ENCODE results near the gene CADM3.

Gene CADM3

DNA sequence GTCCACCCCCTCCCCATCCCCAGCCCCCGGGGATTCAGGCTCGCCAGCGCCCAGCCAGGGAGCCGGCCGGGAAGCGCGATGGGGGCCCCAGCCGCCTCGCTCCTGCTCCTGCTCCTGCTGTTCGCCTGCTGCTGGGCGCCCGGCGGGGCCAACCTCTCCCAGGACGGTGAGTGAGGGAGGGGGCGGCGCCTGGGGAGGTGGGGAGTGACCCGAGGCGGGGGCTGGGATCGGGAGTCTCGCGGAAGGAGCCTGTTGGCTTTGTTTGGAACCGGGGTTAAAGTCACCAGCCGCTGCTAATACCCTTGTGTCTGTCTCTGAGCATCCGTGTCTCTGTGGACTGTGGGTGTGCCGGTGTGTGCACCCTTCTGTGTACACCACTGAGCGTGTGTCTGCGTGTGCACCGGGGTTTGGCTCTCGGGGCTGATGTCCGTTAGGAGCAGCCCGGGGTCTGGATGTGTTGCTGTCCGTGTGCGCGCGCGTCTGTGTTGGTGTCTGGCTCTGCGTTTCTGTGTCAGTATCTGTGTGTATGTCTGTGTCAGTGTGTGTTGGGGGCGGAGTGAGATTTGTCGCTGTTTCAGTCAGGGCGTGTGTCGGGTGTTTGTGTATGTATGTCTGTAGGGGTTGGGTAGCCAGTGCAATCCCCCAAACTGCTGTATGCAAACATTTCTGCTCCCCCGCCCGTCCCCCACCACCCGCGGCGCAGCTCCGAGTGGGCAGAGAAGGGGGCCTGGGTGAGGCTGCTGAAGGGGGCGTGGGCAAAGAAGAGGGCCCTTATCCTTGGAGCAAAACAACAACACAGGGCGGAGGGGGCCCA lies 480 bp downstream of the CADM3 start:
- TF ChIP-seq POLR2AphosphoS5 (IDR thresholded peaks at IDR 0.05; ENCODE audit: low read depth, low read length) (no peak), FOXP2 (optimal IDR thresholded peaks at IDR 0.05; ENCODE audit: borderline replicate concordance, extremely low read depth, extremely low read length, insufficient read depth) (no peak), SIN3A (IDR thresholded peaks at IDR 0.05; ENCODE audit: borderline replicate concordance, insufficient read depth, low read length) (no peak), TAF1 (IDR thresholded peaks at IDR 0.05; ENCODE audit: borderline replicate concordance, insufficient read depth, low read length) (no peak)
- TF ChIP-seq, protein P1, sequence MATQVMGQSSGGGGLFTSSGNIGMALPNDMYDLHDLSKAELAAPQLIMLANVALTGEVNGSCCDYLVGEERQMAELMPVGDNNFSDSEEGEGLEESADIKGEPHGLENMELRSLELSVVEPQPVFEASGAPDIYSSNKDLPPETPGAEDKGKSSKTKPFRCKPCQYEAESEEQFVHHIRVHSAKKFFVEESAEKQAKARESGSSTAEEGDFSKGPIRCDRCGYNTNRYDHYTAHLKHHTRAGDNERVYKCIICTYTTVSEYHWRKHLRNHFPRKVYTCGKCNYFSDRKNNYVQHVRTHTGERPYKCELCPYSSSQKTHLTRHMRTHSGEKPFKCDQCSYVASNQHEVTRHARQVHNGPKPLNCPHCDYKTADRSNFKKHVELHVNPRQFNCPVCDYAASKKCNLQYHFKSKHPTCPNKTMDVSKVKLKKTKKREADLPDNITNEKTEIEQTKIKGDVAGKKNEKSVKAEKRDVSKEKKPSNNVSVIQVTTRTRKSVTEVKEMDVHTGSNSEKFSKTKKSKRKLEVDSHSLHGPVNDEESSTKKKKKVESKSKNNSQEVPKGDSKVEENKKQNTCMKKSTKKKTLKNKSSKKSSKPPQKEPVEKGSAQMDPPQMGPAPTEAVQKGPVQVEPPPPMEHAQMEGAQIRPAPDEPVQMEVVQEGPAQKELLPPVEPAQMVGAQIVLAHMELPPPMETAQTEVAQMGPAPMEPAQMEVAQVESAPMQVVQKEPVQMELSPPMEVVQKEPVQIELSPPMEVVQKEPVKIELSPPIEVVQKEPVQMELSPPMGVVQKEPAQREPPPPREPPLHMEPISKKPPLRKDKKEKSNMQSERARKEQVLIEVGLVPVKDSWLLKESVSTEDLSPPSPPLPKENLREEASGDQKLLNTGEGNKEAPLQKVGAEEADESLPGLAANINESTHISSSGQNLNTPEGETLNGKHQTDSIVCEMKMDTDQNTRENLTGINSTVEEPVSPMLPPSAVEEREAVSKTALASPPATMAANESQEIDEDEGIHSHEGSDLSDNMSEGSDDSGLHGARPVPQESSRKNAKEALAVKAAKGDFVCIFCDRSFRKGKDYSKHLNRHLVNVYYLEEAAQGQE (IDR thresholded peaks at IDR 0.05; ENCODE audit: insufficient read depth in 1 of 2, low read depth in 2 of 2, low read length in 2 of 2), result no peak

- TF ChIP-seq FOXP2 (optimal IDR thresholded peaks at IDR 0.05; ENCODE audit: borderline replicate concordance, extremely low read depth, extremely low read length, insufficient read depth) (no peak), SIN3A (IDR thresholded peaks at IDR 0.05; ENCODE audit: borderline replicate concordance, insufficient read depth, low read length) (no peak), TAF1 (IDR thresholded peaks at IDR 0.05; ENCODE audit: borderline replicate concordance, insufficient read depth, low read length) (no peak), POLR2AphosphoS5 (IDR thresholded peaks at IDR 0.05; ENCODE audit: low read depth, low read length) (no peak)
- TF ChIP-seq, protein P1 (IDR thresholded peaks at IDR 0.05; ENCODE audit: insufficient read depth in 1 of 2, low read depth in 2 of 2, low read length in 2 of 2), result no peak
Observed at GRCh38 chr1:159172614-159173291, 1.3 kb downstream of the CADM3 start.

DNA sequence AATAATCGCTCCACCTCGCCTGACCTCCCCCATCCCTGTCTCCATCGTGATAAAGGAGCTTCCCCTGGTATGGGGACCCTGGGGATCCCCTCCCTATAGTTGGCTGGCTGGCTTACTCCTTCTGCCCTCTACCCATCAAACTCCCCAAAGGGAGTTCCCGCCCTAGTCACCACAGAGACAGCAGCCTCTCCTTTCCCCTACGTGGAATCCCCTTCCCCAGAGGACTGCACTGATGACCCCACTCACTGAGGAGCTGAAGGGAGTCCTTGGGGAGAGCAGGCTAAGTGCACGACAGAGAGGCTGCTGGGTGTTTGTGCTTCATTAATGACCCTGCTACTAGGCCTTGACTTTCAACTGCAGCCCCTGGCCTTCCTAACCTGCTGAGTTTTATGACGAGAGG lies 1.9 kb downstream of the CADM3 start:
- TF ChIP-seq SIN3A (IDR thresholded peaks at IDR 0.05; ENCODE audit: borderline replicate concordance, insufficient read depth, low read length), result no peak
- TF ChIP-seq POLR2AphosphoS5 (IDR thresholded peaks at IDR 0.05; ENCODE audit: low read depth, low read length), result no peak
- no peak for TF ChIP-seq TAF1 (IDR thresholded peaks at IDR 0.05; ENCODE audit: borderline replicate concordance, insufficient read depth, low read length)
- TF ChIP-seq, protein P1 (IDR thresholded peaks at IDR 0.05; ENCODE audit: insufficient read depth in 1 of 2, low read depth in 2 of 2, low read length in 2 of 2), result no peak
- TF ChIP-seq FOXP2 (optimal IDR thresholded peaks at IDR 0.05; ENCODE audit: borderline replicate concordance, extremely low read depth, extremely low read length, insufficient read depth), result no peak

GRCh38 chr1:159175571-159175970 lies 4.2 kb downstream of the CADM3 start:
- no peak for TF ChIP-seq SIN3A (IDR thresholded peaks at IDR 0.05; ENCODE audit: borderline replicate concordance, insufficient read depth, low read length)
- no peak for TF ChIP-seq TAF1 (IDR thresholded peaks at IDR 0.05; ENCODE audit: borderline replicate concordance, insufficient read depth, low read length)
- TF ChIP-seq FOXP2 (optimal IDR thresholded peaks at IDR 0.05; ENCODE audit: borderline replicate concordance, extremely low read depth, extremely low read length, insufficient read depth), result no peak
- TF ChIP-seq POLR2AphosphoS5 (IDR thresholded peaks at IDR 0.05; ENCODE audit: low read depth, low read length), result no peak
- TF ChIP-seq, protein P1 (IDR thresholded peaks at IDR 0.05; ENCODE audit: insufficient read depth in 1 of 2, low read depth in 2 of 2, low read length in 2 of 2), result no peak
